Cardiac muscle cell (in vitro differentiated cells and primary cell): Measurements from ENCODE around the gene CLDN16. TPM values are rescaled to one million over a fixed set of nuclear protein-coding genes. Genes with fewer than 3 reads are reported as not detected.

Source experiments
- DNase-seq, 2 donors: peaks; one replicate each; pipeline versions ENCODE4 v3.0.0 to v3.0.0-alpha.2; 2010 to 2017; ENCODE audit warnings: low read depth in 1 of 2, low spot score in 1 of 2
- H3K27ac ChIP-seq: fragments of 200-600 bp; sonication (generic); 2 replicates; pipeline ENCODE4 v1.5.1; 2016
- H3K27me3 ChIP-seq: fragments of 200-600 bp; sonication (generic); 2 replicates; pipeline ENCODE4 v1.6.0; 2016; ENCODE audit warnings: control low read depth
- H3K36me3 ChIP-seq: fragments of 200-600 bp; sonication (generic); 2 replicates; pipeline ENCODE4 v1.5.1; 2016; ENCODE audit warnings: control low read depth
- H3K4me1 ChIP-seq: fragments of 200-600 bp; sonication (generic); 2 replicates; pipeline ENCODE4 v1.8.1; 2017; ENCODE audit warnings: low read depth, mild to moderate bottlenecking, mixed run types
- H3K4me3 ChIP-seq: fragments of 200-600 bp; sonication (generic); 2 replicates; pipeline ENCODE4 v1.5.1; 2016; ENCODE audit warnings: mild to moderate bottlenecking
- H3K9me3 ChIP-seq: fragments of 200-600 bp; sonication (generic); 2 replicates; pipeline ENCODE4 v1.5.1; 2017; ENCODE audit warnings: low read depth, mild to moderate bottlenecking, control low read depth
- CTCF ChIP-seq: IDR thresholded peaks from 2 replicates; pipeline ENCODE4 v1.5.1; 2012; ENCODE audit warnings: low read depth, mild to moderate bottlenecking, low read length
- polyA plus RNA-seq: library from polyadenylated mRNA; unstranded; fragments of >200 nt; fragmentation: Nextera tagmentation; extraction: Ambion mirVana; gene quantifications from 2 replicates; pipeline ENCODE4 v1.2.1, GENCODE V29; 2016
- total RNA-seq: library from RNA; depleted of rRNA; stranded (reverse); fragments of >200 nt; gene quantifications from 2 replicates; pipeline ENCODE4 v1.2.3, GENCODE V29; 2016

Gene CLDN16
- total and polyA plus RNA-seq, 2 experiments from 2014 or later = 0.18 TPM; not detected in 1

GRCh38 chr3:190430906-190431305 is 42.9 kb downstream of the CLDN16 start:
- Histone ChIP-seq H3K27ac (no peak overlapping the region), H3K9me3 (no peaks in the 10 kb centered on the region), H3K4me1 (no peaks in the 10 kb centered on the region), H3K27me3 (no peaks in the 10 kb centered on the region), H3K36me3 (no peaks in the 10 kb centered on the region), H3K4me3 (no peak overlapping the region)
- DNase-seq = no peak
- no peak for TF ChIP-seq CTCF

- Histone ChIP-seq H3K36me3 (no peaks in the 10 kb centered on the region), H3K27me3 (no peaks in the 10 kb centered on the region), H3K4me1 (no peaks in the 10 kb centered on the region), H3K27ac (no peak overlapping the region), H3K4me3 (no peak overlapping the region), H3K9me3 (no peaks in the 10 kb centered on the region)
- TF ChIP-seq CTCF = no peak
- peak in 1 of 2 donors; percentile 44 for DNase-seq
Observed at GRCh38 chr3:190432216-190432615, 44.3 kb downstream of the CLDN16 start.

GRCh38 chr3:190433626-190434025 is 45.7 kb downstream of the CLDN16 start:
- no peaks in the 10 kb centered on the region for H3K9me3 ChIP-seq
- H3K27me3 ChIP-seq = no peaks in the 10 kb centered on the region
- H3K4me1 ChIP-seq = no peaks in the 10 kb centered on the region
- TF ChIP-seq CTCF = no peak
- no peak overlapping the region for H3K27ac ChIP-seq
- no peak for DNase-seq
- no peaks in the 10 kb centered on the region for H3K36me3 ChIP-seq
- H3K4me3 ChIP-seq = no peak overlapping the region

GRCh38 chr3:190435618-190436017 is 47.7 kb downstream of the CLDN16 start:
- Histone ChIP-seq H3K36me3 (no peaks in the 10 kb centered on the region), H3K4me3 (no peak overlapping the region), H3K27ac (no peak overlapping the region), H3K27me3 (no peaks in the 10 kb centered on the region), H3K9me3 (no peaks in the 10 kb centered on the region), H3K4me1 (no peaks in the 10 kb centered on the region)
- no peak for DNase-seq
- TF ChIP-seq CTCF = no peak

GRCh38 chr3:190436331-190436730 is 48.4 kb downstream of the CLDN16 start:
- DNase-seq = no peak
- Histone ChIP-seq H3K36me3 (no peaks in the 10 kb centered on the region), H3K4me1 (no peaks in the 10 kb centered on the region), H3K27ac (no peak overlapping the region), H3K27me3 (no peaks in the 10 kb centered on the region), H3K4me3 (no peak overlapping the region), H3K9me3 (no peaks in the 10 kb centered on the region)
- no peak for TF ChIP-seq CTCF

- TF ChIP-seq CTCF = no peak
- no peaks in the 10 kb centered on the region for H3K9me3 ChIP-seq
Observed at GRCh38 chr3:190442240-190442639, 54.3 kb downstream of the CLDN16 start.

More at GRCh38 chr3:190442240-190442639, 54.3 kb downstream of the CLDN16 start:
- no peak overlapping the region for H3K27ac ChIP-seq
- H3K4me1 ChIP-seq = no peaks in the 10 kb centered on the region
- H3K27me3 ChIP-seq = no peaks in the 10 kb centered on the region
- no peak overlapping the region for H3K4me3 ChIP-seq
- DNase-seq = no peak
- H3K36me3 ChIP-seq = no peaks in the 10 kb centered on the region
